ENCODE results near the gene CNKSR2.
"Not testable (repeated sequence)": the region's sequence is repeated elsewhere in the genome, so short reads cannot be mapped to it uniquely, and the experiment has no call there.

The CNKSR2 gene

GRCh38 chrX:21493226-21493830, 119.1 kb downstream of the CNKSR2 start:
- Histone ChIP-seq H3K4me3 (ENCODE audit: low read depth in 1 of 2, low read length in 2 of 2) (no peak overlapping the region), H3K27me3 (ENCODE audit: control insufficient read depth in 1 of 2, insufficient read depth in 2 of 2, low read length in 2 of 2) (no peaks in the 10 kb centered on the region), H3K9me3 (ENCODE audit: control insufficient read depth in 1 of 2, low read length in 2 of 2) (no peaks in the 10 kb centered on the region), H3K27ac (ENCODE audit: low read depth, low read length) (no peak overlapping the region), H3K9ac (ENCODE audit: low read depth in 1 of 2, low read length in 2 of 2) (no peak overlapping the region), H3K36me3 (ENCODE audit: control insufficient read depth in 1 of 2, insufficient read depth in 2 of 2, low read length in 2 of 2) (no peaks in the 10 kb centered on the region), H3K4me1 (ENCODE audit: control insufficient read depth in 1 of 2, insufficient read depth in 2 of 2, low read length in 2 of 2) (no peaks in the 10 kb centered on the region)

- Histone ChIP-seq H3K27ac (ENCODE audit: low read depth, low read length) (no peak overlapping the region), H3K9ac (ENCODE audit: low read depth in 1 of 2, low read length in 2 of 2) (no peak overlapping the region), H3K4me3 (ENCODE audit: low read depth in 1 of 2, low read length in 2 of 2) (no peak overlapping the region), H3K9me3 (ENCODE audit: control insufficient read depth in 1 of 2, low read length in 2 of 2) (no peaks in the 10 kb centered on the region), H3K4me1 (ENCODE audit: control insufficient read depth in 1 of 2, insufficient read depth in 2 of 2, low read length in 2 of 2) (no peaks in the 10 kb centered on the region), H3K36me3 (ENCODE audit: control insufficient read depth in 1 of 2, insufficient read depth in 2 of 2, low read length in 2 of 2) (no peaks in the 10 kb centered on the region), H3K27me3 (ENCODE audit: control insufficient read depth in 1 of 2, insufficient read depth in 2 of 2, low read length in 2 of 2) (no peaks in the 10 kb centered on the region)
Observed at GRCh38 chrX:21503593-21503992, 129.4 kb downstream of the CNKSR2 start.

DNA sequence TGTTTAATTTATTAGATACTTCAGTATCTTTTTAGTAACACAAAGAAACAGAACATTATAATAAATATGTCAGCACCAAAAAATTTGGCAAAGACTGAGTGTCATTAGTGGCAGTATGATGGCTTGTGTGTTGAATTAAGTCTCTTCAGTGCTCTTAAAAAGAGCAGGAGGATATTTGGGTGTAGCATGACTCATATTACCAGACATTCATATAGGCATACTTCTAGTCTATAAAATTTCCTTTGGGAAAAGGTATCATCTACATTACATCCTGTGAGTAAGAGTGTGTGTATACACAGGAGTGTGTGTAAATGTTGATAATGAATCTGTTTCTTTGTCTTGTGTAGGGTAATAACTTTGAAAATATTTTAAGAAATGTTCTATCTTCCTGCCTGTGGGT, 135.7 kb downstream of the CNKSR2 start:
- Histone ChIP-seq H3K27ac (ENCODE audit: low read depth, low read length) (no peak overlapping the region), H3K27me3 (ENCODE audit: control insufficient read depth in 1 of 2, insufficient read depth in 2 of 2, low read length in 2 of 2) (no peaks in the 10 kb centered on the region), H3K36me3 (ENCODE audit: control insufficient read depth in 1 of 2, insufficient read depth in 2 of 2, low read length in 2 of 2) (no peaks in the 10 kb centered on the region), H3K9ac (ENCODE audit: low read depth in 1 of 2, low read length in 2 of 2) (no peak overlapping the region), H3K4me3 (ENCODE audit: low read depth in 1 of 2, low read length in 2 of 2) (no peak overlapping the region), H3K4me1 (ENCODE audit: control insufficient read depth in 1 of 2, insufficient read depth in 2 of 2, low read length in 2 of 2) (no peaks in the 10 kb centered on the region), H3K9me3 (ENCODE audit: control insufficient read depth in 1 of 2, low read length in 2 of 2) (no peaks in the 10 kb centered on the region)

- no peak overlapping the region for H3K9ac ChIP-seq (ENCODE audit: low read depth in 1 of 2, low read length in 2 of 2)
Observed at GRCh38 chrX:21524008-21524407, 149.8 kb downstream of the CNKSR2 start.

GRCh38 chrX:21528076-21528475, 153.9 kb downstream of the CNKSR2 start:
- Histone ChIP-seq H3K9me3 (ENCODE audit: control insufficient read depth in 1 of 2, low read length in 2 of 2) (no peaks in the 10 kb centered on the region), H3K4me3 (ENCODE audit: low read depth in 1 of 2, low read length in 2 of 2) (no peak overlapping the region), H3K4me1 (ENCODE audit: control insufficient read depth in 1 of 2, insufficient read depth in 2 of 2, low read length in 2 of 2) (no peaks in the 10 kb centered on the region), H3K9ac (ENCODE audit: low read depth in 1 of 2, low read length in 2 of 2) (no peak overlapping the region), H3K27ac (ENCODE audit: low read depth, low read length) (no peak overlapping the region), H3K36me3 (ENCODE audit: control insufficient read depth in 1 of 2, insufficient read depth in 2 of 2, low read length in 2 of 2) (no peaks in the 10 kb centered on the region), H3K27me3 (ENCODE audit: control insufficient read depth in 1 of 2, insufficient read depth in 2 of 2, low read length in 2 of 2) (no peaks in the 10 kb centered on the region)

More at GRCh38 chrX:21524008-21524407, 149.8 kb downstream of the CNKSR2 start:
- no peaks in the 10 kb centered on the region for H3K27me3 ChIP-seq (ENCODE audit: control insufficient read depth in 1 of 2, insufficient read depth in 2 of 2, low read length in 2 of 2)
- H3K36me3 ChIP-seq (ENCODE audit: control insufficient read depth in 1 of 2, insufficient read depth in 2 of 2, low read length in 2 of 2) = no peaks in the 10 kb centered on the region
- H3K27ac ChIP-seq (ENCODE audit: low read depth, low read length) = no peak overlapping the region
- H3K4me3 ChIP-seq (ENCODE audit: low read depth in 1 of 2, low read length in 2 of 2) = no peak overlapping the region
- H3K9me3 ChIP-seq (ENCODE audit: control insufficient read depth in 1 of 2, low read length in 2 of 2) = no peaks in the 10 kb centered on the region
- H3K4me1 ChIP-seq (ENCODE audit: control insufficient read depth in 1 of 2, insufficient read depth in 2 of 2, low read length in 2 of 2) = no peaks in the 10 kb centered on the region

DNA sequence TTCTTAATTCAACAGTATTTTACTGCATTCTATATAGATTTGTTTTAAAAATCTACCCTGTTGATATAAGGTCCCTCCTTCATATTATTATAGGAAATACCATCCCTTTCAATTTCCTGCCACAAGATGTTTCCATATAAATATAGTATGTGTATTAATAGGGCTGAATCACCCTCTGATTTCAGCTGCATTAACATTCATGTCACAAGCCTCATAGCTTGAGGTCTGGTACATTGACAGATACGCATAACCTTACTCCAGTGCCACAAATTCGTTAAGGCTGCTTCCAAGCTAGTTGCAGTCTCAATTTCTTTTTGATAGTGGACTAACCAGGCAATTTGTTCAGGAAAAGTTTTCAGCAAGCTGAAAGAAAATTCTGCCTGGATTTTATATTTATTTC, 155.6 kb downstream of the CNKSR2 start:
- no peak overlapping the region for H3K27ac ChIP-seq (ENCODE audit: low read depth, low read length)
- H3K4me1 ChIP-seq (ENCODE audit: control insufficient read depth in 1 of 2, insufficient read depth in 2 of 2, low read length in 2 of 2) = no peaks in the 10 kb centered on the region
- H3K9me3 ChIP-seq (ENCODE audit: control insufficient read depth in 1 of 2, low read length in 2 of 2) = no peaks in the 10 kb centered on the region
- no peak overlapping the region for H3K9ac ChIP-seq (ENCODE audit: low read depth in 1 of 2, low read length in 2 of 2)
- no peaks in the 10 kb centered on the region for H3K27me3 ChIP-seq (ENCODE audit: control insufficient read depth in 1 of 2, insufficient read depth in 2 of 2, low read length in 2 of 2)
- no peaks in the 10 kb centered on the region for H3K36me3 ChIP-seq (ENCODE audit: control insufficient read depth in 1 of 2, insufficient read depth in 2 of 2, low read length in 2 of 2)
- no peak overlapping the region for H3K4me3 ChIP-seq (ENCODE audit: low read depth in 1 of 2, low read length in 2 of 2)

DNA sequence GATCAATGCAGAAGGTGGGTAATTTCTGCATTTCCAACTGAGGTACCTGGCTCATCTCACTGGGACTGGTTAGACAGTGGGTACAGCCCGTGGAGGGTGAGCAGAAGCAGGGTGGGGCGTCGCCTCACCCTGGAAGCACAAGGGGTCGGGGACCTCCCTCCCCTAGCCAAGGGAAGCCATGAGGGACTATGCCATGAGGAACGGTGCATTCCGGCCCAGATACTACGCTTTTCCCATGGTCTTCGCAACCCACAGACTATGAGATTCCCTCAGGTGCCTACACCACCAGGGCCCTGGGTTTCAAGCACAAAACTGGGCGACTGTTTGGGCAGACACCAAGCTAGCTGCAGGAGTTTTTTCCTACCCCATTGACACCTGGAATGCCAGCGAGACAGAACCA, 170.4 kb downstream of the CNKSR2 start:
- H3K4me3 ChIP-seq (ENCODE audit: low read depth in 1 of 2, low read length in 2 of 2); H3K9ac ChIP-seq (ENCODE audit: low read depth in 1 of 2, low read length in 2 of 2); H3K4me1 ChIP-seq (ENCODE audit: control insufficient read depth in 1 of 2, insufficient read depth in 2 of 2, low read length in 2 of 2); H3K36me3 ChIP-seq (ENCODE audit: control insufficient read depth in 1 of 2, insufficient read depth in 2 of 2, low read length in 2 of 2); H3K27ac ChIP-seq (ENCODE audit: low read depth, low read length); H3K9me3 ChIP-seq (ENCODE audit: control insufficient read depth in 1 of 2, low read length in 2 of 2); H3K27me3 ChIP-seq (ENCODE audit: control insufficient read depth in 1 of 2, insufficient read depth in 2 of 2, low read length in 2 of 2): not testable (repeated sequence)

DNA sequence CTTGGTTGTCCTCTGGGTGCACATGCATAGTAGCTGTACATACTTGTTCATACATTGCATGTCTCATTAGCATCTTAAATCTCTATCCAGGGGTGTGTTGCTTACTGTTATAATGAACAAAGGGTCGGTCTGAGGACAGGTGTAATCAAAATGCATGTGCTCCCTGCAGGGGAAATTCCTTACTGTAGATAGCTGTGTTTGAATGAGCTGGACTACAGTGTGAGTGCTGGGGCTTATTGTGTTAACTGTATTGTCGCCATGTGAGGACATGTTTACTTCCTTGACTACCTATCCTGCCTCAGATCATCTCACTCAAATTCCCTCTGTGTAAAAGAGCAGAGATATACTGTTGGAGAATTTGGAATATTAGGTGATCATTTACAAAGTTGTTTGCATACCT, 185.2 kb downstream of the CNKSR2 start:
- Histone ChIP-seq H3K27me3 (ENCODE audit: control insufficient read depth in 1 of 2, insufficient read depth in 2 of 2, low read length in 2 of 2) (no peaks in the 10 kb centered on the region), H3K4me1 (ENCODE audit: control insufficient read depth in 1 of 2, insufficient read depth in 2 of 2, low read length in 2 of 2) (no peaks in the 10 kb centered on the region), H3K27ac (ENCODE audit: low read depth, low read length) (no peak overlapping the region), H3K9ac (ENCODE audit: low read depth in 1 of 2, low read length in 2 of 2) (no peak overlapping the region), H3K36me3 (ENCODE audit: control insufficient read depth in 1 of 2, insufficient read depth in 2 of 2, low read length in 2 of 2) (no peaks in the 10 kb centered on the region), H3K9me3 (ENCODE audit: control insufficient read depth in 1 of 2, low read length in 2 of 2) (no peaks in the 10 kb centered on the region), H3K4me3 (ENCODE audit: low read depth in 1 of 2, low read length in 2 of 2) (no peak overlapping the region)

DNA sequence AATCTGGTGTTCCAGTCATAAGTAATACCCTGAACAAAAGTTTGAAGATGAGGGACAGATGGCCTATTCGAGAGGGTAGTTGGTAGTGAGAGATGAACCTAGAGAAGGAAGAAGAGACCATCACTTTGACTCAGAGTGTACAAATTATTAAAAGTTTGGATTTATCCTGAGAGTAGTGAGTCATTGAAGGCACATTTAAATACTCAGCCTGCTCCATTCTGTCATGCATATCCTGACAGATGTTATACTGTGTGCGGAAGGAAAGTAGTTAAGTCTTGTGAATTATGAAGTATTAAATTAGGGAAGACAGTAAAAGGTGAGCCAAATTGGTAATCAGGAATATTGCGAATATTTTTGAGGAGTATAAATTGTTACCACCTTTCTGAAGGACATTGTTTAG, 190.8 kb downstream of the CNKSR2 start:
- H3K27me3 ChIP-seq (ENCODE audit: control insufficient read depth in 1 of 2, insufficient read depth in 2 of 2, low read length in 2 of 2) = no peaks in the 10 kb centered on the region
- H3K4me1 ChIP-seq (ENCODE audit: control insufficient read depth in 1 of 2, insufficient read depth in 2 of 2, low read length in 2 of 2) = no peaks in the 10 kb centered on the region
- no peak overlapping the region for H3K27ac ChIP-seq (ENCODE audit: low read depth, low read length)
- no peak overlapping the region for H3K9ac ChIP-seq (ENCODE audit: low read depth in 1 of 2, low read length in 2 of 2)
- no peak overlapping the region for H3K4me3 ChIP-seq (ENCODE audit: low read depth in 1 of 2, low read length in 2 of 2)
- H3K9me3 ChIP-seq (ENCODE audit: control insufficient read depth in 1 of 2, low read length in 2 of 2) = no peaks in the 10 kb centered on the region
- no peaks in the 10 kb centered on the region for H3K36me3 ChIP-seq (ENCODE audit: control insufficient read depth in 1 of 2, insufficient read depth in 2 of 2, low read length in 2 of 2)

DNA sequence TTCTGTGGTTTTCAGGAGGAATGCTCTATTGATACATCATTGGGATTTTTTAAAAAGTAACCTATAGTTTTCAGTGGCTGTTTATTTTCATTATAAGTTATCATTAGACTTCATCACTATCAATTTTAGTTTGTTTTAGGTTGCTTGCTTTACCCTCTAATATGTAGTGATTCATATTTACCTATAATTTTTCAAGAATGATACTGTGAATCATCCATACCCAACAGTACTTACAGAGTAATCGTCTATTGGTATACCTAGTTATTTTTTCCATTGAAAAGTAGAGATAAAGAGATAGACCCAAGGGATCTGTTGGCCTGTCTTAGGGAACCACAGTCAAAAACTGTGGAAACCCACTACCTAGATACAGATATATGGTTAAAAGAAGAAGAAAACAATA, 200.6 kb downstream of the CNKSR2 start:
- Histone ChIP-seq H3K9ac (ENCODE audit: low read depth in 1 of 2, low read length in 2 of 2) (no peak overlapping the region), H3K36me3 (ENCODE audit: control insufficient read depth in 1 of 2, insufficient read depth in 2 of 2, low read length in 2 of 2) (no peaks in the 10 kb centered on the region), H3K4me1 (ENCODE audit: control insufficient read depth in 1 of 2, insufficient read depth in 2 of 2, low read length in 2 of 2) (no peaks in the 10 kb centered on the region), H3K4me3 (ENCODE audit: low read depth in 1 of 2, low read length in 2 of 2) (no peak overlapping the region), H3K27ac (ENCODE audit: low read depth, low read length) (no peak overlapping the region), H3K9me3 (ENCODE audit: control insufficient read depth in 1 of 2, low read length in 2 of 2) (no peaks in the 10 kb centered on the region), H3K27me3 (ENCODE audit: control insufficient read depth in 1 of 2, insufficient read depth in 2 of 2, low read length in 2 of 2) (no peaks in the 10 kb centered on the region)

- H3K27ac ChIP-seq (ENCODE audit: low read depth, low read length) = no peak overlapping the region
- H3K36me3 ChIP-seq (ENCODE audit: control insufficient read depth in 1 of 2, insufficient read depth in 2 of 2, low read length in 2 of 2) = no peaks in the 10 kb centered on the region
- H3K9me3 ChIP-seq (ENCODE audit: control insufficient read depth in 1 of 2, low read length in 2 of 2) = no peaks in the 10 kb centered on the region
- no peaks in the 10 kb centered on the region for H3K27me3 ChIP-seq (ENCODE audit: control insufficient read depth in 1 of 2, insufficient read depth in 2 of 2, low read length in 2 of 2)
- H3K4me3 ChIP-seq (ENCODE audit: low read depth in 1 of 2, low read length in 2 of 2) = no peak overlapping the region
- H3K9ac ChIP-seq (ENCODE audit: low read depth in 1 of 2, low read length in 2 of 2) = no peak overlapping the region
- no peaks in the 10 kb centered on the region for H3K4me1 ChIP-seq (ENCODE audit: control insufficient read depth in 1 of 2, insufficient read depth in 2 of 2, low read length in 2 of 2)
Observed at GRCh38 chrX:21581479-21581878, 207.3 kb downstream of the CNKSR2 start.
